CD4-positive, alpha-beta T cell (primary cell): ENCODE data around the gene ATP2B2. TPM values are rescaled to one million over a fixed set of nuclear protein-coding genes. Genes with fewer than 3 reads are reported as not detected.

ENCODE experiments used
- ATAC-seq: fragments of 200-7000 bp; cut with Tn5 transposase; one replicate; pipeline ENCODE4 v1.10.0; 2022; ENCODE audit warnings: mild to moderate bottlenecking; ENCODE audit not compliant: poor library complexity
- CTCF ChIA-PET: fragments of 350-600 bp; sonication (Branson Sonifier 250); formaldehyde crosslinking; loops from one replicate; lab custom pipeline; 2021; ENCODE audit warnings: antibody characterized with exemption, inconsistent platforms; lab: Charles Lee
- POLR2A ChIA-PET: fragments of 350-600 bp; sonication (Branson Sonifier 250); formaldehyde crosslinking; loops from one replicate; lab custom pipeline; 2021; ENCODE audit warnings: antibody characterized with exemption, inconsistent platforms; lab: Charles Lee
- DNase-seq, 14 experiments: peaks; one replicate each; pipeline ENCODE4 v3.0.0-alpha.2; 2013 to 2020; ENCODE audit warnings: mixed read lengths in 2 of 14
- H3K27ac ChIP-seq, 2 donors: one replicate each; pipeline versions ENCODE4 v1.5.1 to v1.7.0; 2013; ENCODE audit warnings: low read length in 2 of 2, low read depth in 1 of 2, mild to moderate bottlenecking in 1 of 2
- H3K27me3 ChIP-seq, 2 experiments: 1 replicate in 1 of 2; 2 replicates in 1 of 2; pipeline versions ENCODE4 v1.6.1 to v1.7.0; 2013; ENCODE audit warnings: low read length in 2 of 2, control low read depth in 1 of 2, mild to moderate bottlenecking in 1 of 2, moderate library complexity in 1 of 2; ENCODE audit not compliant: insufficient read depth in 2 of 2, control insufficient read depth in 1 of 2
- H3K36me3 ChIP-seq: one replicate; pipeline ENCODE4 v1.6.1; 2013; ENCODE audit warnings: low read length, control low read depth; ENCODE audit not compliant: insufficient read depth
- H3K4me1 ChIP-seq: one replicate; pipeline ENCODE4 v1.6.1; 2013; ENCODE audit warnings: low read length, control low read depth; ENCODE audit not compliant: insufficient read depth
- H3K4me3 ChIP-seq: one replicate; pipeline ENCODE4 v1.5.1; 2013; ENCODE audit warnings: mild to moderate bottlenecking, low read length, moderate library complexity
- H3K9me3 ChIP-seq, 2 experiments: 1 replicate in 1 of 2; 2 replicates in 1 of 2; pipeline versions ENCODE4 v1.6.1 to v1.7.0; 2013; ENCODE audit warnings: low read length in 2 of 2, mild to moderate bottlenecking in 2 of 2, control low read depth in 1 of 2, moderate library complexity in 1 of 2; ENCODE audit not compliant: control insufficient read depth in 1 of 2, insufficient read depth in 1 of 2
- H3K27ac Mint-ChIP-seq: one replicate; pipeline ENCODE4 v1.8.0; 2020; ENCODE audit warnings: mixed read lengths
- H3K27me3 Mint-ChIP-seq: one replicate; pipeline ENCODE4 v1.8.0; 2021; ENCODE audit warnings: mixed read lengths
- H3K36me3 Mint-ChIP-seq: one replicate; pipeline ENCODE4 v1.8.0; 2021; ENCODE audit warnings: low read depth, mixed read lengths
- H3K4me1 Mint-ChIP-seq: one replicate; pipeline ENCODE4 v1.8.0; 2021; ENCODE audit warnings: low read depth, mixed read lengths
- H3K4me3 Mint-ChIP-seq: one replicate; pipeline ENCODE4 v1.8.0; 2020; ENCODE audit warnings: mild to moderate bottlenecking, mixed read lengths
- H3K9me3 Mint-ChIP-seq: one replicate; pipeline ENCODE4 v1.8.0; 2020; ENCODE audit warnings: mixed read lengths
- CTCF ChIP-seq: fragments of 200-600 bp; IDR thresholded peaks from one replicate; pipeline ENCODE4 v1.8.0; 2022; ENCODE audit warnings: antibody characterized with exemption, mild to moderate bottlenecking
- intact Hi-C, 2 experiments: fragments of 100-400 bp; cut with DNase I in 1 of 2; cut with micrococcal nuclease in 1 of 2; formaldehyde crosslinking; loops; one replicate each; pipeline versions ENCODE4 v1.15.1 to v1.9.0; 2023 to 2025; cut with DNase I, micrococcal nuclease
- total RNA-seq, 174 experiments: library from RNA in 2 of 174; stranded (reverse) in 2 of 174; gene quantifications; one replicate each; pipeline ENCODE4 v1.2.3 and lab custom pipeline; 2021 to 2026

Gene ATP2B2
- total RNA-seq, 2 experiments from 2014 or later, result not detected

DNA sequence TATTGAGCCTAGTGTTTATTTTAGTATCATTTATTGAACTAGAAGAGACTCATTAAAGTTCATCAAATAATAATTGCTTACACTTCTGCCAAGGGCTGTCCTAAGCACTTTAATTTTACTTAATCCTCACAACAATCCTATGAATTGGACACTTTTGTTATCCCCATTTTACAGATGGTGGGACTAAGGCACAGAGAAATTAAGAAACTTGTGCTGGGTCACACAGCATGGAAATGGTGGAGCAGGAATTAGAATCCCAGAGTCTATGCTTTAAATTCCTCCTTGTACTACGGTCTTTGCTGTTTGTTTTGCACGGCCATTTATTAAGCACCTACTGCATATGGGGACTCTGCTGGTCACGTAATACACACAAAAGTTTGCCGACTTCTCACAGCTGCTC lies 7.9 kb downstream of the ATP2B2 start:
- intact Hi-C loops, result no loop called here

DNA sequence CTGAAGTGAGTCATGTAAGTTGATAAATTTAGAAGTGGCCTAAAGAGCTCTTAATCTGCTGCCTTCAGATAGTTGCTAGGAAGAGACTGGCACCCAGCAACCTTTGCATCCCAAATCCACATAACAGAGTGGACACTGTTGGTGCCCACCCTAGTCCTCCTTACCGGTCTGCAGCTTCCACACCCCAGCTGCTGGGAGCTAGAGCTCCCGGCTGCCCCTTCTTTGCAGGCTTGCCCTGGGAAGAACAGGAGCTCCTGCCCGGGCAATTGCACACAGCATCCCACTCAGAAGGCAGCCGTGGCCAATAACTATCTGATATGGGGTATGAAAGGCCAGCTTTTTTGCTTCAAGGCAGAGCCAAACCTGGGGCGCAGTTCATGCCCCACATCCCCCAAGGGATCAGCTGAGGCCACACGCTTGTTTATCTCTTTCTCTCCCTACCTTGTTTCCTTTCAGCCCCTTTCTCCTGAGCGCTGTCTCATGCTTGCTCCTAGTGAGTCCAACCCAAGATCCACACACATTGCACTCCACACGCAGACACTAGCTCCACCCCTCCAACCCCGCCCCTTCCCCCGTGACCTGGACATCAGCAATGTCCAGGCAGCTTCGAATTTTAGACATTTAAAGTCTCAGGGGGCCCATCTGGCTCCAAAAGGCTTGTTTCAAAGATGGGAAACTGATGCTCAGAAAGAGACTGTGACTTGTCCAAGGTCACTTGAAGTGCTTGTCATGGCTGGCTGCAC lies 9.1 kb downstream of the ATP2B2 start:
- ATAC-seq (no peak), DNase-seq (no peak)
- H3K9me3 ChIP-seq, result no peaks in the 10 kb centered on the region
- H3K36me3 Mint-ChIP-seq, result no peaks in the 10 kb centered on the region
- no peaks in the 10 kb centered on the region for H3K27me3 Mint-ChIP-seq
- no peak overlapping the region for H3K27ac ChIP-seq
- H3K27ac Mint-ChIP-seq, result no peak overlapping the region
- POLR2A ChIA-PET, result interaction anchor here (0.7 kb wide), 1 partner anchor 56 kb away, joined by 3 read pairs; no protein-coding TSS in a partner anchor
- H3K4me1 Mint-ChIP-seq, result no peaks in the 10 kb centered on the region
- CTCF ChIA-PET, result no interaction called here
- no peaks in the 10 kb centered on the region for H3K36me3 ChIP-seq
- H3K4me3 Mint-ChIP-seq, result no peak overlapping the region
- no peak for TF ChIP-seq CTCF
- no peaks in the 10 kb centered on the region for H3K9me3 Mint-ChIP-seq
- no peak overlapping the region for H3K4me3 ChIP-seq
- no peaks in the 10 kb centered on the region for H3K4me1 ChIP-seq
- no peaks in the 10 kb centered on the region for H3K27me3 ChIP-seq
- intact Hi-C loops, result no loop called here

More for the DNA sequence above, 7.9 kb downstream of the ATP2B2 start:
- Histone ChIP-seq H3K36me3 (no peaks in the 10 kb centered on the region), H3K4me1 (no peaks in the 10 kb centered on the region), H3K4me3 (no peak overlapping the region), H3K27me3 (no peaks in the 10 kb centered on the region), H3K9me3 (no peaks in the 10 kb centered on the region), H3K27ac (no peak overlapping the region)
- no peak for TF ChIP-seq CTCF
- no peaks in the 10 kb centered on the region for H3K36me3 Mint-ChIP-seq
- POLR2A ChIA-PET, result no interaction called here
- ATAC-seq, result no peak
- DNase-seq, result no peak
- H3K9me3 Mint-ChIP-seq, result no peaks in the 10 kb centered on the region
- no peaks in the 10 kb centered on the region for H3K4me1 Mint-ChIP-seq
- no peaks in the 10 kb centered on the region for H3K27me3 Mint-ChIP-seq
- CTCF ChIA-PET, result no interaction called here
- H3K27ac Mint-ChIP-seq, result no peak overlapping the region
- H3K4me3 Mint-ChIP-seq, result no peak overlapping the region

DNA sequence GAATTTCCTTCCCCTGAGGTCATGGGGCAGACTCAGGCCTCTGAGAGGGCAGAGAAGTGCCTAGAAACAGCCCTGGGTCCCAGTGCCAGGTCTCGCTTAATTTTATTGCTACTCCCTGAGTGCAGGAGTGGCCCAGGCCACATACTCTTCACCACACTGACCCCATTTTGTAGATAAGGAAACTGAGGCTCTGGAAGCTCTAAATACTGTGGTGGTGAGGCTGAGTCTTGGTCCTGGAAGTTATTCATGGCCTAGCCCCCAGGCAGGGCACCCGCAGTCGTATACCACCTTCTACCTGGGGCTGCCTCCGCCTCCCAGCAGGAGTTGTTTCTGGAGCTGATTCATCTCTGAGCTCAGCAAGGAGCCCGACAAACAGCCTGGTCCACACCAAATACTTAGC lies 9.8 kb downstream of the ATP2B2 start:
- ChIA-PET POLR2A (interaction anchor here (0.7 kb wide), 1 partner anchor 57 kb away, joined by 3 read pairs; no protein-coding TSS in a partner anchor), CTCF (no interaction called here)
- Mint-ChIP-seq H3K4me3 (no peak overlapping the region), H3K27me3 (no peaks in the 10 kb centered on the region), H3K4me1 (no peaks in the 10 kb centered on the region), H3K9me3 (no peaks in the 10 kb centered on the region), H3K27ac (no peak overlapping the region), H3K36me3 (no peaks in the 10 kb centered on the region)
- Histone ChIP-seq H3K27ac (no peak overlapping the region), H3K4me3 (no peak overlapping the region), H3K9me3 (no peaks in the 10 kb centered on the region), H3K4me1 (no peaks in the 10 kb centered on the region), H3K27me3 (no peaks in the 10 kb centered on the region), H3K36me3 (no peaks in the 10 kb centered on the region)
- TF ChIP-seq CTCF, result no peak
- DNase-seq (no peak), ATAC-seq (no peak)
- intact Hi-C loops, result no loop called here
